ENCODE results near the gene SYNC. TPM values are rescaled to one million over a fixed set of nuclear protein-coding genes. Genes with fewer than 3 reads are reported as not detected.

SYNC gene
- total and polyA plus RNA-seq, 2 of the 8 experiments (the other 6 are each of a cell fraction or from before 2014, with no cell fraction given) = 0.06 to 0.17 TPM

DNA sequence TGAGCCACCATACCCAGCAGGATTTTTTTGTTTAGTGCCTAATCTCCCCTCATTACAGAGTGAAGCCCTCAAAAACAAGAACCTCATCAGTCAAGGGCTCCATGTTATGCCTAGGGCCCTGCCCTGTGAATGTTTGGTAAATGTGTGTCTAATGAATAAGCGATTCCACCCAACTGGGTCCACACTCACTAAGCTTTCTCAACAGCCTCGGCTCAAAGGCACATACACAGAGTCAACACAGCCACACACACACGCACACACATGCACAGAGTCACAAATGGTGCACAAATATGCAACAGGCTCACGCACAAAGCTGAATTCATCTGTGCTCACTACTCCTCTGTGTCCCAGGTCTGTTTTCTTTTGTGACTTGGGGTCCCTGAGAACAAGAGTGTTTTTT, 11.7 kb upstream of the SYNC start (continued):
- TF ChIP-seq CTBP2 (IDR thresholded peaks at IDR 0.05; ENCODE audit: borderline replicate concordance, insufficient read depth, insufficient read length, low read length) (no peak), RAD21 (IDR thresholded peaks at IDR 0.05 in 1 of 2, conservative IDR thresholded peaks at IDR 0.05 in 1 of 2; ENCODE audit: low read depth in 2 of 2, low read length in 2 of 2) (no peak)
